HG03469 (cell line): Measurements from ENCODE around the gene PRKN.

Experiments used
- ATAC-seq: cut with Tn5 transposase; IDR thresholded peaks from one replicate; pipeline ENCODE4 v1.9.1; 2021; ENCODE audit warnings: mild to moderate bottlenecking, moderate library complexity, moderate number of reproducible peaks; ENCODE audit not compliant: unreplicated experiment

The PRKN gene

DNA sequence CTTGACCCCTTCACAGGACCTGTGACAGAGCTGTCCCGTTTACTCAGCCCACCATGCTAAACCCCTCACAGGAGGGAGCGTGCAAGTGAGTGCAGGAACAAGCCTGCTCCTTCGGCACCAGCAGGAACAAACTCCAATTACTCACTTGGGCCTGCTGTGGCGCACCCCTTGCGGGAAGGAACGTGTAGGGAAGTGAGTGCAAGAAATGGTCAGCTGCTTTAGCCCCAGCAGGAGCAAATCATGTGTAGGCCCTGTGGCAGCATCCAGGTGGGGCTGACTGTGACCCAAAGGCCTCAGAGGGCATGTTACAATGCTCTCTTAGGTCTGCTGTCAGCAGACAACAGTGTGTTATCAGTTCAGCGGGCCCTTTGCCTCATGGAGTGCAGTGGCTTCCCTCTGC, 574.4 kb downstream of the PRKN start:
- no peak for ATAC-seq

DNA sequence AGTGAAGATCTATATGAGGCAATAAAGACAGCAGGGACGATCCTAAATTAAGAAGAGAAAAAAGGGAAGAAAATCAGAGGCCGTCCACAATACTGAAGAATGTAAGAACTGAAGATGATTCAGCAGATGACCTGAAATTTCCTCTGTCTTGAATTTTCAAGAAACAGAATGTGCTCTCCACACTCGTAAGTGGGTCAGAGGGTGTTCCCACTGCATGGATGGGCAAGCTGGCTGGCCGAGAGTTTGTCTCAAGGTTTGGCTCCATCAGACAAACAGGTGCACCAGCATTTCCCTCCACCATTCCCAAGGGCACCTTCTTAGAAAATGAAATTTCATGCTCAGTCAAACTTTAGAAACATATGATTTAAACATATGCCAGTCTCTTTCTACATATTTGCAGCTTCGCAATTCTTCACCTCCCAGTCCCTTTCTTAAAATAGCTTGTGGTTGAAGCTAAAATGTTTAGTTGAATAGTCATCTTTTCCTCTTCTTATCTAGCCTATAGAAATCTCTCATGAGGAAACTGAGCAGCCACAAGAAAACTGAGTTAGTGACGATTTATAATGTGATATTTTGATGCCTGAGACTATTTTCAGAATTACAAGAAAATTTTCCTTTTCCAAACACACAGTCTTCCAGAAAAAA, 576.4 kb downstream of the PRKN start:
- ATAC-seq = no peak

- ATAC-seq = no peak
Observed at GRCh38 chr6:162150295-162150694, 577.3 kb downstream of the PRKN start.

DNA sequence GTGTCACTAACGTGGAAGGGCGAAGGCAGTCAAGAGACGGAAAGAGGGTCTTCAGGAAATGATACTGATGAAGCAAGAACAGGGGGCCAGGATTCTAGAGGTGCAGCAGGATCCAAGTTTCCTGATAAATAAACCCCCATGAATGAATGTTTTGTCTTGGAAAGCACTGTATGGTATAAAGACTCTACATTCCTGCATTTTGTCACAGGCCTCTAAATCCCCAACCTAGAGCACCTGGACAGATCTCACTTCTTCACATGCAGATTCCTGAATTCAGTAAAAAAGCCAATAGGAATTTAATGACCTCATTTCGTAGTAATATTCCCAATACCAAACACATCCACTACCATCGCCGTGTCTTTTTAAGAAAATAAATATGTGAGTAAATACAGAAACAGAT, 577.8 kb downstream of the PRKN start:
- no peak for ATAC-seq

GRCh38 chr6:162147805-162148204, 579.8 kb downstream of the PRKN start:
- no peak for ATAC-seq

GRCh38 chr6:162147281-162147680, 580.3 kb downstream of the PRKN start:
- no peak for ATAC-seq

- no peak for ATAC-seq
Observed at GRCh38 chr6:162140251-162140852, 587.2 kb downstream of the PRKN start.

DNA sequence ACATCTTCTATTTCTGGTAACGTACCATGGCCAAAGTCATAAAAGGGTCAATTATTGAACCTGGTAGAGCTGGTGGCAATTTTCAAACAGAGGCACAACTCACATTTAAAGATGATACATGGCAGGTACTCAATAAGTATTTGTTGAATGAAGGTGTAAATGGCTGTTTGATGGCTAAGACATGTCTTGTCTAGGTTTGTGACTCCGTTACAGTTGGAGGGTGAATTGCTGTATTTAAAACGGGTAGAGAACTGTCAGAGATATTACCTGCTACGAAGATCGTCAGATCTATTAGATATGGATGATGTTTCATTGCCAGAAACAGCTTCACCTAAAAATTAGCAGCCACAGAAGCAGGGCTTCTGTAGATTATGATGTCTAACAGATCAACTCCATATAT, 601.9 kb downstream of the PRKN start:
- ATAC-seq = no peak

- ATAC-seq = no peak
Observed at GRCh38 chr6:162124710-162125435, 602.7 kb downstream of the PRKN start.

GRCh38 chr6:162123797-162124196, 603.8 kb downstream of the PRKN start:
- no peak for ATAC-seq

DNA sequence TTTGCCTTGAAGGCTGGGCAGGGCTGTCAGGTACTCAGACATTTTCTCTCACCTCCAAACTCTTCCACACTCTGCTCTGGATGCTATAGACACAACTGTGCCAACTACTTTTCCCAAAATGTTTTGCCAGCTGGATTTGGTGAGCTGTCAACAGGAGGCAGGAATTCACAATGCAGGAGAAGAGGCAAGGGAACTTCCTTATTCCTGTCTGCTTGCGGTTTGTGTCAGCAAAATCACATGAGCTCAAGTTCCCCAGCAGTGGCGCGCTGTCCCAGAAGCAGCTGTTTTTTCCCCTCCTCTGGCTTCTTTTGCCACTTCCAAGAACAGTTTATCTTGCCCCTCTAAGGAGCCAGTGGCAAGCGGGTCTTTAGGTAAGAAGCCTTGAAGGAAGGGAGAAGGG, 608.2 kb downstream of the PRKN start:
- ATAC-seq = no peak

DNA sequence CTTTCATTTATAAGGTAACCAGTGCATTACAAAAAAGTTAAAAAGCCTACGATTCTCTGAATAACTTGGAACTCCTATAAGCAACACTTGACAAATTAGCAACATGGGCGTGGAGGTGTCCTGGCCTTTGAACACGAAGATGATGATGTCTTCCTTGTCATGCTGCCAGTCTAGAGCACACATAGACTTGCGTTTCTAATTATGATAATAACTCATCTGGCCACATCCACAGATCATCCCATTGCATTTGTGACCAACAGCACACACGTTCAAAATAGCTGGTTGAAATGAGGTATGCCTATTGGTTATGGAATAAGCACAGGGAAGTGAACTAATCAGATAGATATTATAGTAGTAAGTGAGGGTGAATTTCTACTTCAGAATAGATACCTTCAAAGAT, 608.9 kb downstream of the PRKN start:
- ATAC-seq = no peak

- no peak for ATAC-seq
Observed at GRCh38 chr6:162116902-162117525, 610.6 kb downstream of the PRKN start.

DNA sequence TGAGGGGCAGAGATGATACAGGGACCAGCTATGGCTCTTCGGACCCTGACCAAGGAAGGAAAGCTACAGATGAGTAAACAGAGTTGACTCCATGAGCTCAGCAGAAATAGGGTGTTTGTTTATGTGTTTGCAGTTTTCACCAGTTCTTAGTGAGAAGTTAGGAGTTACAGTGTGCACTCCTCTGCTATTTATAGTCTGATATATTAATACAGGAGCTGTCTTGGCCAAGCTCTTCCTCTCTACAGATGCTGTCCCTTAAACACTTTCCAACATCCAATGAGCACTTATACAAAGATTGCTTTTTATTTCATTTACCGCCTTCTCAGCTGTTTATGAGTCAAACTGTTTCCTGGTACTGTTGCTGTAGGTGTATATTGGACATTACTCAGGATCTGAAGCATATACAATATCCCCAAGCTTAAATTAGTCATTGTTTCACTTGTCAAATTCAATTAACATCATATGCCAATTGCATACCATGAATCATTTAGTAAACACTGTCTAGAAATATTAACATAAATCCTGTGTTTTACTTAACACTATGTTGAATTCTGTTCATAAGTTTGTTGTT, 618.0 kb downstream of the PRKN start:
- ATAC-seq = no peak

- ATAC-seq = no peak
Observed at GRCh38 chr6:162108041-162108440, 619.5 kb downstream of the PRKN start.

DNA sequence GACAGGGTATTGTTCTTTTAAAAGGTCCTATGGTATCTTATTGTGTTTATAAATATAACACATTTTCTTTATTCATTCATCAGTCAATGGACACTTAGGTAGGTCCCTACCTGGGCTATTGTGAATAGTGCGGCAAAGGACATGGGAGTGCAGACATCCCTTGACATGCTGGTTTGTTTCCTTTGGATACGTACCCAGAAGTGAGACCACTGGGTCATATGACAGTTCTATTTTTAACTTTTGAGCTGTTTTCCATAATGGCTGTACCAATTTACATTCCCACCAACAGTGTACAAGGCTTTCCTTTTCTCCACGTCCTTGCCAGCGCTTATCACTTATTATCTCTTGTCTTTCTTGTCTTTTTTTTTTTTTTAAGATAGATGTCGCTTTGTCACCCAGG, 627.5 kb downstream of the PRKN start:
- ATAC-seq = no peak

- no peak for ATAC-seq
Observed at GRCh38 chr6:162099685-162100084, 627.9 kb downstream of the PRKN start.

GRCh38 chr6:162092816-162093502, 634.6 kb downstream of the PRKN start:
- no peak for ATAC-seq

DNA sequence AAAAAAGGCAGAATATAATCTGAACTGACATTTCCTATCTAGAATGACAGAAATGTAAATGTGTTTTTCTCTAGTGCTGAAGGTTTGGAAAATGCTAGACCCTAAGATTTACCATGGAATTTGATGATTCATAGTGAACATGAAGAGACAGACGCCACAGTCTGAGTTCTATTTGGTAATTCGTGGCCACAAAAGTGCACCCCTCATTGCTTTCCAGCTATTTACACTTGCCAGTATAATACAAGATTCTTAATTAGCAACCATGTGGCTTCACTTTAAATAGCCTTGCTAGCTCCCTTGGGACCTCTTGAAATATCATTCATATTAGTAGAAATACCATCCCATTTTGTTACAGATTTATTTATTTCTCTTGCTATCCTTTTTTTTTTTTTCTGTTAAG, 636.8 kb downstream of the PRKN start:
- no peak for ATAC-seq

DNA sequence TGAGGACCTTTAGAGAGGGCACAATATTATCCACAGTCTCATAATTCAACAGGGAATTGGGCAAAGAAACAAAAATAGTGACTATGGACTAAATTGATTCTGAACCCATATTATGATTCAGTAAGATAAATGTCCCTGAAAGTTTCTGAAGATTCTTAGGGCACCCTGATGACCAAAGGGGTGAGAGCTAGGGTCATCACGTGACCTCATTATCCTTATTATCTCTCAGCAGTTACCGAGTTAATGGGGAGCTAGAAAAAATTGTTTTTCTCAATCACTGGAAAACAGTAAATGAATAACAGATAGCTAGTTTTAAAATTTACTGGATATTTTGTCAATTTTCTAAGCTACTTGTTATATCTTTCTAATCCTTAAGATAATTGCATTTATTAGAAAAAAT, 639.5 kb downstream of the PRKN start:
- no peak for ATAC-seq

DNA sequence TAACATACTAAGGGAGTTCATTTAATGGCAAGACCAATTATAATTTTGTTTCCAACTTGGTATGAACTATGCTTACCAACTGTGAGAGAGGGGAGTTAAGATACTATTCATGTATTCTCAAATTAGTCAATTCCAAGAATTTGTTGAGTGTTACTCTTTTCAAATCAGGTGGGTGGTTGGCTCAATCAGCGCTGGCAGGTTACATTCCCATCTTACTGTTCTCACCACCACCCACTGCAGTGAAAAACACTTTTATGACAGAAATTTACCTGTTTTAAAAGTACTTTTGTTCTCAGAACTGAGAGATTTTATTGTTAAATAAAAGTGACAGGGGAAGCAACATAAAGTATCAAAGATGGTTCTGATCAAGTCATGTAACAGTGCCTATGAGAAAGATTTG, 642.0 kb downstream of the PRKN start:
- no peak for ATAC-seq
